AG09309 (cell line): Measurements from ENCODE around the gene HUWE1.

Experiments
- DNase-seq: peaks from one replicate; pipeline ENCODE4 v3.0.0-alpha.2; 2010; ENCODE audit warnings: low read depth
- H3K4me3 ChIP-seq: 2 replicates; pipeline ENCODE4 v1.5.1; 2011; ENCODE audit warnings: mild to moderate bottlenecking, low read depth, low read length, moderate library complexity; ENCODE audit not compliant: control insufficient read depth
- CTCF ChIP-seq: IDR thresholded peaks from 2 replicates; pipeline ENCODE4 v1.5.1; 2011; ENCODE audit warnings: mild to moderate bottlenecking, low read depth, low read length, inconsistent platforms; ENCODE audit not compliant: insufficient read depth, control insufficient read depth; ENCODE audit errors: missing control alignments

HUWE1 gene

GRCh38 chrX:53718073-53718472 lies 31.6 kb upstream of the HUWE1 start:
- H3K4me3 ChIP-seq = no peak overlapping the region
- TF ChIP-seq CTCF = no peak
- DNase-seq = no peak

GRCh38 chrX:53717205-53717604 lies 30.7 kb upstream of the HUWE1 start:
- no peak for TF ChIP-seq CTCF
- H3K4me3 ChIP-seq = no peak overlapping the region
- no peak for DNase-seq

- no peak for TF ChIP-seq CTCF
- H3K4me3 ChIP-seq = no peak overlapping the region
- DNase-seq = no peak
Observed at GRCh38 chrX:53716328-53717088, 30.0 kb upstream of the HUWE1 start.

GRCh38 chrX:53715346-53715924 lies 28.9 kb upstream of the HUWE1 start:
- TF ChIP-seq CTCF = no peak
- H3K4me3 ChIP-seq = no peak overlapping the region
- no peak for DNase-seq

GRCh38 chrX:53714580-53715345 lies 28.2 kb upstream of the HUWE1 start:
- TF ChIP-seq CTCF = no peak
- DNase-seq = no peak
- no peak overlapping the region for H3K4me3 ChIP-seq

GRCh38 chrX:53713987-53714579 lies 27.6 kb upstream of the HUWE1 start:
- DNase-seq = no peak

More at GRCh38 chrX:53713987-53714579, 27.6 kb upstream of the HUWE1 start:
- no peak for TF ChIP-seq CTCF
- H3K4me3 ChIP-seq = no peak overlapping the region
